ENCODE results near the gene C15orf61.

Gene C15orf61

GRCh38 chr15:67512933-67513714 is 7.8 kb upstream of the C15orf61 start:
- Histone ChIP-seq H3K4me2 (ENCODE audit: low read depth, low read length, poor library complexity, severe bottlenecking) (no peak overlapping the region), H2AFZ (ENCODE audit: low read length) (no peak overlapping the region), H3K36me3 (ENCODE audit: insufficient read depth, low read length) (no peaks in the 10 kb centered on the region; the same call in 1 of the 2 replicates), H3K9ac (ENCODE audit: low read depth, low read length, poor library complexity, severe bottlenecking) (no peak overlapping the region), H3K27me3 (ENCODE audit: insufficient read depth, low read length, poor library complexity, severe bottlenecking) (no peaks in the 10 kb centered on the region), H3K9me2 (replicated peaks; ENCODE audit: low read depth, low read length) (no peaks in the 10 kb centered on the region), H4K20me1 (ENCODE audit: insufficient read depth, low read length, poor library complexity, severe bottlenecking) (no peaks in the 10 kb centered on the region), H3F3A (ENCODE audit: low read depth) (no peaks in the 10 kb centered on the region), H3K9me3 (ENCODE audit: insufficient read depth, low read depth, low read length) (no peaks in the 10 kb centered on the region), H3K4me3 (ENCODE audit: low read length, poor library complexity, severe bottlenecking) (no peak overlapping the region), H3K79me2 (ENCODE audit: insufficient read depth, low read length) (no peaks in the 10 kb centered on the region), H3K4me1 (ENCODE audit: insufficient read depth, low read length, poor library complexity, severe bottlenecking) (peaks cover 17% of the 10 kb centered on the region)
- no peak for TF ChIP-seq EZH2phosphoT487 (IDR thresholded peaks at IDR 0.05; ENCODE audit: borderline replicate concordance)

- H3K4me2 ChIP-seq (ENCODE audit: low read depth, low read length, poor library complexity, severe bottlenecking) = no peak overlapping the region
- no peaks in the 10 kb centered on the region for H3F3A ChIP-seq (ENCODE audit: low read depth)
- TF ChIP-seq CTCF (conservative IDR thresholded peaks at IDR 0.05; ENCODE audit: low read length) = no peak
- TF ChIP-seq EZH2phosphoT487 (IDR thresholded peaks at IDR 0.05; ENCODE audit: borderline replicate concordance) = no peak
- no peaks in the 10 kb centered on the region for H4K20me1 ChIP-seq (ENCODE audit: insufficient read depth, low read length, poor library complexity, severe bottlenecking)
- no peaks in the 10 kb centered on the region for H3K9me3 ChIP-seq (ENCODE audit: insufficient read depth, low read depth, low read length)
- no peaks in the 10 kb centered on the region for H3K9me2 ChIP-seq (replicated peaks; ENCODE audit: low read depth, low read length)
- no peaks in the 10 kb centered on the region; the same call in 1 of the 2 replicates for H3K36me3 ChIP-seq (ENCODE audit: insufficient read depth, low read length)
- H3K9ac ChIP-seq (ENCODE audit: low read depth, low read length, poor library complexity, severe bottlenecking) = no peak overlapping the region
- no peak overlapping the region for H2AFZ ChIP-seq (ENCODE audit: low read length)
- H3K4me1 ChIP-seq (ENCODE audit: insufficient read depth, low read length, poor library complexity, severe bottlenecking) = peaks cover 19% of the 10 kb centered on the region
- H3K27me3 ChIP-seq (ENCODE audit: insufficient read depth, low read length, poor library complexity, severe bottlenecking) = no peaks in the 10 kb centered on the region
- H3K79me2 ChIP-seq (ENCODE audit: insufficient read depth, low read length) = peaks cover 6% of the 10 kb centered on the region; the same call in 1 of the 2 replicates
- H3K4me3 ChIP-seq (ENCODE audit: low read length, poor library complexity, severe bottlenecking) = no peak overlapping the region
Measured at GRCh38 chr15:67515090-67515489, 5.8 kb upstream of the C15orf61 start.

- Histone ChIP-seq H3K36me3 (ENCODE audit: insufficient read depth, low read length) (no peaks in the 10 kb centered on the region; the same call in 1 of the 2 replicates), H3K4me3 (ENCODE audit: low read length, poor library complexity, severe bottlenecking) (no peak overlapping the region), H3K4me1 (ENCODE audit: insufficient read depth, low read length, poor library complexity, severe bottlenecking) (peaks cover 19% of the 10 kb centered on the region), H3K79me2 (ENCODE audit: insufficient read depth, low read length) (peaks cover 11% of the 10 kb centered on the region), H4K20me1 (ENCODE audit: insufficient read depth, low read length, poor library complexity, severe bottlenecking) (no peaks in the 10 kb centered on the region), H3K4me2 (ENCODE audit: low read depth, low read length, poor library complexity, severe bottlenecking) (no peak overlapping the region), H3K9ac (ENCODE audit: low read depth, low read length, poor library complexity, severe bottlenecking) (no peak overlapping the region), H3K9me3 (ENCODE audit: insufficient read depth, low read depth, low read length) (no peaks in the 10 kb centered on the region), H3K9me2 (replicated peaks; ENCODE audit: low read depth, low read length) (no peaks in the 10 kb centered on the region), H3F3A (ENCODE audit: low read depth) (no peaks in the 10 kb centered on the region), H3K27me3 (ENCODE audit: insufficient read depth, low read length, poor library complexity, severe bottlenecking) (no peaks in the 10 kb centered on the region), H2AFZ (ENCODE audit: low read length) (no peak overlapping the region)
- TF ChIP-seq CTCF (conservative IDR thresholded peaks at IDR 0.05; ENCODE audit: low read length) (no peak), EZH2phosphoT487 (IDR thresholded peaks at IDR 0.05; ENCODE audit: borderline replicate concordance) (no peak)
Measured at GRCh38 chr15:67515557-67515956, 5.4 kb upstream of the C15orf61 start.

All from Loucy (cell line).